Heart left ventricle (tissue), 13 donors: ENCODE data around the gene PUS7L.

Experiments used
- POLR2A ChIP-seq, 2 donors: fragments of 450-650 bp; IDR thresholded peaks; one replicate each; pipeline ENCODE4 v1.6.1; 2017; ENCODE audit warnings: antibody characterized with exemption in 2 of 2, mild to moderate bottlenecking in 2 of 2, moderate library complexity in 2 of 2
- TF ChIP-seq, protein P1 (sequence below), 12 donors: fragments of 200-600 bp; sonication (generic) in 4 of 12; IDR thresholded peaks; one replicate each; pipeline versions ENCODE4 v1.5.0 to v1.8.0; 2018 to 2022; ENCODE audit warnings: antibody characterized with exemption in 12 of 12, mild to moderate bottlenecking in 5 of 12
- donor health status: ischemic (EF 13 %, LVEDD 7.1; RV severe dilation, severe dysfunction).
- donor health status: DM: no; HTN: yes; CAD: no.
- donor health status: DM: no; HTN: no; CAD: no.
- donor health status: ischemic (EF 25% LVEDD 6.9; RV normal size, moderate dysfunction).
- donor health status: ischemic (EF 25% LVEDD 5.7; RV mildly dilated, moderate dysfunction).
- donor health status: ischemic (EF 35%, LVEDD 5.7; RV mildly dilated, moderate dysfunction).
- donor health status: nonischemic (EF 11% LVEDD 7.7; RV severe dilation, severe dysfunction).
- donor health status: DM: yes; HTN: yes; CAD: no.
- donor health status: PGD.
- donor health status: ischemic (EF 29% LVEDD 5.4; RV normal size, mild dysfunction).
- donor health status: nonischemic (EF 23%, LVEDD 6.1; RV moderate dilation, normal function).

- TF ChIP-seq POLR2A (IDR thresholded peaks at IDR 0.05) = no peak
- TF ChIP-seq, protein P1, sequence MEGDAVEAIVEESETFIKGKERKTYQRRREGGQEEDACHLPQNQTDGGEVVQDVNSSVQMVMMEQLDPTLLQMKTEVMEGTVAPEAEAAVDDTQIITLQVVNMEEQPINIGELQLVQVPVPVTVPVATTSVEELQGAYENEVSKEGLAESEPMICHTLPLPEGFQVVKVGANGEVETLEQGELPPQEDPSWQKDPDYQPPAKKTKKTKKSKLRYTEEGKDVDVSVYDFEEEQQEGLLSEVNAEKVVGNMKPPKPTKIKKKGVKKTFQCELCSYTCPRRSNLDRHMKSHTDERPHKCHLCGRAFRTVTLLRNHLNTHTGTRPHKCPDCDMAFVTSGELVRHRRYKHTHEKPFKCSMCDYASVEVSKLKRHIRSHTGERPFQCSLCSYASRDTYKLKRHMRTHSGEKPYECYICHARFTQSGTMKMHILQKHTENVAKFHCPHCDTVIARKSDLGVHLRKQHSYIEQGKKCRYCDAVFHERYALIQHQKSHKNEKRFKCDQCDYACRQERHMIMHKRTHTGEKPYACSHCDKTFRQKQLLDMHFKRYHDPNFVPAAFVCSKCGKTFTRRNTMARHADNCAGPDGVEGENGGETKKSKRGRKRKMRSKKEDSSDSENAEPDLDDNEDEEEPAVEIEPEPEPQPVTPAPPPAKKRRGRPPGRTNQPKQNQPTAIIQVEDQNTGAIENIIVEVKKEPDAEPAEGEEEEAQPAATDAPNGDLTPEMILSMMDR (IDR thresholded peaks at IDR 0.05) = no peak
Measured at GRCh38 chr12:43730283-43730682, 28.3 kb downstream of the PUS7L start.
